GM06990 (cell line): ENCODE measurements around the gene ELOVL3.
A peak's percentile ranks its signal among the peaks of the same experiment; 100 is the strongest.

Experiments used
- DNase-seq: peaks from one replicate; pipeline ENCODE4 v3.0.0-alpha.2; 2011; ENCODE audit not compliant: insufficient read length; ENCODE audit errors: extremely low read depth
- H3K27me3 ChIP-seq: replicated peaks from 2 replicates; pipeline ENCODE4 v1.6.0; 2011; ENCODE audit warnings: low read length; ENCODE audit not compliant: control insufficient read depth, insufficient read depth
- H3K36me3 ChIP-seq: 2 replicates; pipeline ENCODE4 v1.5.1; 2011; ENCODE audit warnings: low read length; ENCODE audit not compliant: control insufficient read depth, insufficient read depth
- H3K4me3 ChIP-seq: replicated peaks from 2 replicates; pipeline ENCODE4 v1.5.1; 2011; ENCODE audit warnings: low read depth, mild to moderate bottlenecking, control low read depth, low read length
- TF ChIP-seq, protein P1 (sequence below): IDR thresholded peaks from 2 replicates; pipeline ENCODE4 v1.5.1; 2011; ENCODE audit warnings: low read length, control low read depth, mild to moderate bottlenecking, inconsistent platforms; ENCODE audit not compliant: insufficient read depth, poor library complexity, severe bottlenecking

The ELOVL3 gene

DNA sequence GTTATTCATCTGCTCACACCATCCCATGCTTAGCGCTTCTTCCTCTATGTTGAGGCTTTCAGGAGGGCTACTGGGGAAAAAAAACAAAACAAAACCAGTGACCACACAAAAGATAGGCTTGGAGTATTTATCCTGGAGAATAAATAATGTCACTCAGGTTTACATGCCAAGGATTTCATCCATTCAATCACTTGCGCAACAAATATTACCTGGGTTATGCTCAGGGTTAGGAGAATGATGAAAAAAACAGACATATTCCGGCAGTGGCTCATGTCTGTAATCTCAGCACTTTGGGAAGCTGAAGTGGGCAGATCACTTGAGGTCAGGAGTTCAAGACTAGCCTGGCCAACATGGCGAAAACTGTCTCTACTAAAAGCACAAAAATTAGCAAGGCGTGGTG is 3.3 kb upstream of the ELOVL3 start:
- Histone ChIP-seq H3K27me3 (no peaks in the 10 kb centered on the region), H3K4me3 (no peak overlapping the region), H3K36me3 (no peaks in the 10 kb centered on the region)
- no peak for DNase-seq
- TF ChIP-seq, protein P1, sequence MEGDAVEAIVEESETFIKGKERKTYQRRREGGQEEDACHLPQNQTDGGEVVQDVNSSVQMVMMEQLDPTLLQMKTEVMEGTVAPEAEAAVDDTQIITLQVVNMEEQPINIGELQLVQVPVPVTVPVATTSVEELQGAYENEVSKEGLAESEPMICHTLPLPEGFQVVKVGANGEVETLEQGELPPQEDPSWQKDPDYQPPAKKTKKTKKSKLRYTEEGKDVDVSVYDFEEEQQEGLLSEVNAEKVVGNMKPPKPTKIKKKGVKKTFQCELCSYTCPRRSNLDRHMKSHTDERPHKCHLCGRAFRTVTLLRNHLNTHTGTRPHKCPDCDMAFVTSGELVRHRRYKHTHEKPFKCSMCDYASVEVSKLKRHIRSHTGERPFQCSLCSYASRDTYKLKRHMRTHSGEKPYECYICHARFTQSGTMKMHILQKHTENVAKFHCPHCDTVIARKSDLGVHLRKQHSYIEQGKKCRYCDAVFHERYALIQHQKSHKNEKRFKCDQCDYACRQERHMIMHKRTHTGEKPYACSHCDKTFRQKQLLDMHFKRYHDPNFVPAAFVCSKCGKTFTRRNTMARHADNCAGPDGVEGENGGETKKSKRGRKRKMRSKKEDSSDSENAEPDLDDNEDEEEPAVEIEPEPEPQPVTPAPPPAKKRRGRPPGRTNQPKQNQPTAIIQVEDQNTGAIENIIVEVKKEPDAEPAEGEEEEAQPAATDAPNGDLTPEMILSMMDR: no peak

DNA sequence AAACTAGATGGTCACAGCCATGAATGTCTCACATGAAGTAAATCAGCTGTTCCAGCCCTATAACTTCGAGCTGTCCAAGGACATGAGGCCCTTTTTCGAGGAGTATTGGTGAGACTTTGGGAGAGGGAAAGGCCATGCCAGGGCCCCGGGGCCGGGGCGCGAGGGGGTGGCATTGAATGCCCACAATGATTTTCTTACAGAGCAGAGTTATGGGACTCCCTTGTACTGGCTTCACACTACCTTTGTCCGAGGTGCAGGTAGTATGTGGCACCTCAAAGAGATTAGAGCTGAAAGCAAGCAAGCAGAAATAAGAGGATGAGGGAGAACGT is 407 bp downstream of the ELOVL3 start:
- TF ChIP-seq, protein P1: no peak
- no peak for DNase-seq
- Histone ChIP-seq H3K4me3 (no peak overlapping the region), H3K36me3 (no peaks in the 10 kb centered on the region), H3K27me3 (no peaks in the 10 kb centered on the region; the same call in 1 of the 2 replicates)

DNA sequence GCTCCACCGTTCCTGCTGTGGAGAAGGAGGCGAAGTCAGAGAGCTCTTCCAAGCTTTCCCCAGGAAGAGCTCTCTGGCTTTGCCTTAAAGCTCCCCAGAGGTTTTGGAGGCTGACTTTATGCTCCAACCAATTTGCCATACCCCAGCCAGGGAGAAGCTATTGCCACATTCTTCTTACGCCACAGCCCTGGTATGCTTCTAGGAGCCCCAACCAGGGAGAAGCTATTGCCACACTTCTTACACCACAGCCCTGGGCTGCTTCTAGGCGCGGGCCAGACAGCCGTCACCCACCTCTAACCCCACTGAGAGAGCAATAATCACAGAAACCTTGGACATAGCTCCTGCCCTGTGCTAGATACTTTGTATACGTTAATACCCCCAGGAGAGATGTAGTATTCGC is 951 bp downstream of the ELOVL3 start:
- H3K36me3 ChIP-seq: no peaks in the 10 kb centered on the region
- H3K27me3 ChIP-seq: no peaks in the 10 kb centered on the region; the same call in 1 of the 2 replicates
- no peak overlapping the region for H3K4me3 ChIP-seq
- TF ChIP-seq, protein P1: no peak
- no peak for DNase-seq

DNA sequence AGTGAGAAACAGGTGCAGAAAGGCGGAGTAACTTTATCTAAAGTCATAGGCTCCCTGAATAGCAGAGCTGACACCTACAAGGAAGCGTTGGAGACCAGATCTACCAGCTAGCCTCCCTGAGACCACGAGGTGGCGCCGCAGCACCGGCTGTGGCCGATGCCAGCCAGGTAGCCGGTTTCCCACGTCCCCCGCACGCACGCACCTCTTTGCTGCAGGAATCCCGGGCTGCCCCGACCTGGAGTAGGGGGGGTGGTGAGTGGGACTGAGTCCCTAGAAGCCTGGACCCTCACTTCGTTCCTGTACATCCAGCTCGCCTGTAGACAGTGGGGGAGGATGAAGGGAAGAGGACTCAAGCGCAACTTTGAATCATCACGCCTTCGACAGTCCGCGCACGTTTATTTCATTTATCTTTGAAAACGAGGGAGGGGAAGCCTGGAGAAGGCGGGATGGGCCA is 3.7 kb downstream of the ELOVL3 start:
- H3K36me3 ChIP-seq: no peaks in the 10 kb centered on the region
- H3K4me3 ChIP-seq: no peak overlapping the region; the same call in 1 of the 2 replicates
- TF ChIP-seq, protein P1: peak; percentile 98
- no peaks in the 10 kb centered on the region; the same call in 1 of the 2 replicates for H3K27me3 ChIP-seq
- DNase-seq: peak; percentile 80

DNA sequence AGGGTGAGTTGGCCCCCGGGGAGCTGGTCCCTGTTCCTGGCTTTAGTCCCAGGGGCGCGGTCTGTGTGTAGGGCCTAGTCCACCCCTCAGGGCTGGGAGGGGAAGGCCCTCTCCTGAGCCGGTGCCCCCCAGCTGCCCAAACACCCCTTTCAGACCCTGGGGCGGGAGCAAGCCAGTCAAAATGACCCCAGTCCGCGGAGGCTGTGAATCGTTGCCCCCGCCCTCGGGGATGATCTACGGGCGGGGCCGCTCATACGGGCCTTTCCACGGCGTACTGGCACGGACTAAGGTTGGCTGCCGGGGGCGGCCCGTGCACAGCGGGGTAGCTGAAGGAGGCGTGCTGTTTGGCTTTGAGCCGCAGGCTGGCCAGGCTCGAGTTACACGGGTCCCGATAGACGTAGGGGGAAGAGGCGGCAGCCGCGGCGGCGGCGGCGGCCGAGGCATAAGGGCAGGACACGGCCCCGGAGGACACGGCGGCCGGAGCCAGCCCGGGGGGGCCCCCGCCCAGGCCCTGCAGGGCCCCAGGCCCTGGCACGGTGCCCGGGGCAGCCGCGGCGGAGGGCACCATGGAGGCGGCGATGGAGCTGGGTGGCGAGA is 4.3 kb downstream of the ELOVL3 start:
- no peaks in the 10 kb centered on the region; the same call in 1 of the 2 replicates for H3K27me3 ChIP-seq
- H3K36me3 ChIP-seq: no peaks in the 10 kb centered on the region
- peak overlapping the region; percentile 46 for H3K4me3 ChIP-seq
- DNase-seq: peak; percentile 33
- TF ChIP-seq, protein P1: no peak
